B cell (primary cell): Measurements from ENCODE around the gene GOLPH3. TPM values are rescaled to one million over a fixed set of nuclear protein-coding genes. Genes with fewer than 3 reads are reported as not detected.

Experiments
- ATAC-seq: fragments of 200-7000 bp; cut with Tn5 transposase; one replicate; pipeline ENCODE4 v1.10.0; 2021; ENCODE audit warnings: low read depth, mild to moderate bottlenecking, moderate number of reproducible peaks, moderate library complexity
- CTCF ChIA-PET: fragments of 350-600 bp; sonication (Branson Sonifier 250); formaldehyde crosslinking; loops from one replicate; lab custom pipeline; 2021; ENCODE audit warnings: antibody characterized with exemption, inconsistent platforms; lab: Charles Lee
- POLR2A ChIA-PET: fragments of 350-600 bp; sonication (Branson Sonifier 250); formaldehyde crosslinking; loops from one replicate; lab custom pipeline; 2021; ENCODE audit warnings: antibody characterized with exemption; lab: Charles Lee
- DNase-seq: peaks from one replicate; pipeline ENCODE4 v3.0.0; 2013
- H2AFZ ChIP-seq: 2 replicates; pipeline ENCODE4 v1.6.1; 2012; ENCODE audit warnings: mild to moderate bottlenecking, low read depth, low read length; ENCODE audit not compliant: insufficient read depth, poor library complexity, severe bottlenecking
- H3K27ac ChIP-seq, 2 donors: 1 replicate in 1 of 2; 2 replicates in 1 of 2; pipeline ENCODE4 v1.5.1; 2012 to 2013; ENCODE audit warnings: low read length in 2 of 2, mild to moderate bottlenecking in 2 of 2, moderate library complexity in 1 of 2
- H3K27me3 ChIP-seq, 4 experiments: fragments of 200-600 bp in 1 of 4; sonication (generic) in 1 of 4; replicated peaks in 1 of 4; 1 replicate in 2 of 4; 2 replicates in 2 of 4; pipeline versions ENCODE4 v1.6.1 to v1.7.0; 2013 to 2016; ENCODE audit warnings: low read length in 3 of 4, mild to moderate bottlenecking in 2 of 4, mixed read lengths in 1 of 4, moderate library complexity in 1 of 4; ENCODE audit not compliant: insufficient read depth in 4 of 4, control insufficient read depth in 3 of 4; ENCODE audit errors: control extremely low read depth in 1 of 4
- H3K36me3 ChIP-seq, 2 experiments: replicated peaks in 1 of 2; 1 replicate in 1 of 2; 2 replicates in 1 of 2; pipeline versions ENCODE4 v1.6.1 to v1.7.1; 2013; ENCODE audit warnings: low read length in 1 of 2; ENCODE audit not compliant: insufficient read depth in 2 of 2, control insufficient read depth in 1 of 2; ENCODE audit errors: control extremely low read depth in 1 of 2, extremely low read depth in 1 of 2
- H3K4me1 ChIP-seq, 2 donors: fragments of 200-600 bp in 1 of 2; sonication (generic) in 1 of 2; 1 replicate in 1 of 2; 2 replicates in 1 of 2; pipeline versions ENCODE4 v1.5.1 to v1.6.1; 2013 to 2017; ENCODE audit warnings: low read length in 2 of 2; ENCODE audit not compliant: control insufficient read depth in 2 of 2, insufficient read depth in 2 of 2
- H3K4me2 ChIP-seq: replicated peaks from 2 replicates; pipeline ENCODE3; 2012; ENCODE audit warnings: mild to moderate bottlenecking, low read depth, low read length; ENCODE audit not compliant: poor library complexity, severe bottlenecking
- H3K4me3 ChIP-seq, 5 experiments: fragments of 200-600 bp in 1 of 5; sonication (generic) in 1 of 5; 1 replicate in 3 of 5; 2 replicates in 2 of 5; pipeline versions ENCODE4 v1.5.1 to v1.7.0; 2011 to 2016; ENCODE audit warnings: low read length in 4 of 5, mild to moderate bottlenecking in 4 of 5, low read depth in 2 of 5, control low read depth in 1 of 5, moderate library complexity in 1 of 5; ENCODE audit not compliant: insufficient read depth in 1 of 5; ENCODE audit errors: control extremely low read depth in 1 of 5, extremely low read depth in 1 of 5
- H3K79me2 ChIP-seq: fragments of 200-600 bp; sonication (generic); one replicate; pipeline ENCODE4 v1.6.0; 2016; ENCODE audit warnings: low read length; ENCODE audit not compliant: control insufficient read depth, insufficient read depth
- H3K9ac ChIP-seq: fragments of 200-600 bp; sonication (generic); 2 replicates; pipeline ENCODE4 v1.6.1; 2017; ENCODE audit warnings: mild to moderate bottlenecking, low read length, moderate library complexity
- H3K9me3 ChIP-seq, 3 donors: one replicate each; pipeline versions ENCODE4 v1.6.1 to v1.7.1; 2013; ENCODE audit warnings: low read length in 2 of 3; ENCODE audit not compliant: control insufficient read depth in 2 of 3, insufficient read depth in 1 of 3; ENCODE audit errors: control extremely low read depth in 1 of 3
- H4K20me1 ChIP-seq: 2 replicates; pipeline ENCODE4 v1.6.0; 2012; ENCODE audit warnings: mild to moderate bottlenecking, low read length; ENCODE audit not compliant: insufficient read depth, control insufficient read depth, poor library complexity, severe bottlenecking
- H3K27ac Mint-ChIP-seq: one replicate; pipeline ENCODE4 v1.8.0; 2021; ENCODE audit warnings: mixed read lengths
- H3K27me3 Mint-ChIP-seq: one replicate; pipeline ENCODE4 v1.8.0; 2021; ENCODE audit warnings: mixed read lengths
- H3K4me1 Mint-ChIP-seq: one replicate; pipeline ENCODE4 v1.8.0; 2021; ENCODE audit warnings: mixed read lengths
- H3K4me3 Mint-ChIP-seq: one replicate; pipeline ENCODE4 v1.8.0; 2021; ENCODE audit warnings: mixed read lengths
- H3K9me3 Mint-ChIP-seq: one replicate; pipeline ENCODE4 v1.8.0; 2022; ENCODE audit warnings: mixed read lengths; ENCODE audit not compliant: insufficient read depth
- EZH2 ChIP-seq: IDR thresholded peaks from 2 replicates; pipeline ENCODE4 v1.6.1; 2012; ENCODE audit warnings: borderline replicate concordance, low read depth, mild to moderate bottlenecking, moderate library complexity, low read length; ENCODE audit not compliant: insufficient read depth, poor library complexity, severe bottlenecking
- WGBS: methylation state at CpG from one replicate; pipeline ENCODE4 v1.1.5; 2013; ENCODE audit warnings: missing lambda C conversion rate; ENCODE audit not compliant: insufficient coverage; 5-methylcytosine and 5-hydroxymethylcytosine counted together
- intact Hi-C: fragments of 100-400 bp; cut with micrococcal nuclease; formaldehyde crosslinking; loops from one replicate; pipeline ENCODE4 v1.10.0; 2022
- polyA plus RNA-seq: library from polyadenylated mRNA; depleted of rRNA; stranded (reverse); fragments of >200 nt; gene quantifications from 2 replicates; pipeline ENCODE4 v1.2.3, GENCODE V29; 2012
- total RNA-seq, 2 donors: library from RNA; stranded (reverse); fragments of 120-200 nt in 1 of 2; gene quantifications; 1 replicate in 1 of 2; 2 replicates in 1 of 2; pipeline versions ENCODE4 v1.2.3 to v1.2.4, GENCODE V29; 2013 to 2022
- TF ChIP-seq, protein P1 (sequence below): fragments of 200-600 bp; IDR thresholded peaks from one replicate; pipeline ENCODE4 v1.8.0; 2022; ENCODE audit warnings: antibody characterized with exemption, mild to moderate bottlenecking

The GOLPH3 gene
- total and polyA plus RNA-seq, 2 donors (not counting 1 experiment from before 2014, with no cell fraction given) = 16.2 to 62.6 TPM

DNA sequence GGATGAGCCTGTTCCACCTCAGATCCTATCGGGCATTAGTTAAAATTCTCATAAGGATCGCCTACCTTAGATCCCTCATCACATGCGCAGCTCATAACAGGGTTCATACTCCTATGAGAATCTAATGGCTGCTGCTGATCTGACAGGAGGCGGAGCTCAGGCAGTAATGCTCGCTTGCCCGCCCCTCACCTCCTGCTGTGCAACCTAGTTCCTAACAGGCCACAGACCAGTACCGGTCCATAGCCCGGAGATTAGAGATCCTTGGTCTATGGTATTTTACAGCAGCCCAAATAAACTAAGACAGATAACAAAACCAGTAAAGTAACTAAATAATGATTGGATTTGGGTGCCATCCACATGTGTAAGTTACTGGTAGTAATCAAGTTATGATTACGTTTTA is 17.5 kb downstream of the GOLPH3 start:
- H3K4me1 Mint-ChIP-seq = peaks cover 29% of the 10 kb centered on the region

DNA sequence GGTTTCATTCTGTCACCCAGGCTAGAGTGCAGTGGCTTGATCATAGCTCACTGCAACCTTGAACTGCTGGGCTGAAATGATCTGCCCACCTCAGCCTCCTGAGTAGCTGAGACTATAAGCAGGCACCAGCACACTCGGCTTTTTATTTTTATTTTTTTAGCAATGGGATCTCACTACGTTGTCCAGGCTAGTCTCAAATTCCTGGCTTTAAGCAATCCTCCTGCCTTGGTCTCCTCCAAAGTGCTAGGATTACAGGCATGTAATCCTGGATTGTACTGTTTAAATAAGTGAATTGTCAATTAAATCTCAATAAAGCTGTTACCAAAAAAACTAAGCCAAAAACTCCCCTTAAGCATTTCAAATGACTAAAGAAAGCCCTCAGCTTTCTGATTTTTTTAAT is 18.9 kb downstream of the GOLPH3 start:
- H2AFZ ChIP-seq = no peak overlapping the region
- H3K9me3 Mint-ChIP-seq = no peaks in the 10 kb centered on the region
- H3K79me2 ChIP-seq = peaks cover 100% of the 10 kb centered on the region
- DNase-seq = no peak
- H4K20me1 ChIP-seq = peaks cover 74% of the 10 kb centered on the region
- H3K36me3 ChIP-seq = peaks cover 4% of the 10 kb centered on the region in 2 experiments
- H3K4me1 Mint-ChIP-seq = peaks cover 29% of the 10 kb centered on the region
- no peak overlapping the region for H3K27ac Mint-ChIP-seq
- H3K4me1 ChIP-seq = peaks cover 4% of the 10 kb centered on the region in 2 donors
- H3K4me3 Mint-ChIP-seq = no peak overlapping the region
- 100% methylated on average over 2 of the region's 2 CpGs for WGBS
- intact Hi-C loops = no loop called here
- no peaks in the 10 kb centered on the region for H3K27me3 Mint-ChIP-seq
- CTCF ChIA-PET = interaction anchor here (0.5 kb wide), 1 partner anchor 76 kb away, joined by 3 read pairs; no protein-coding TSS in a partner anchor
- POLR2A ChIA-PET = no interaction called here
- no peak overlapping the region for H3K27ac ChIP-seq
- TF ChIP-seq, protein P1, sequence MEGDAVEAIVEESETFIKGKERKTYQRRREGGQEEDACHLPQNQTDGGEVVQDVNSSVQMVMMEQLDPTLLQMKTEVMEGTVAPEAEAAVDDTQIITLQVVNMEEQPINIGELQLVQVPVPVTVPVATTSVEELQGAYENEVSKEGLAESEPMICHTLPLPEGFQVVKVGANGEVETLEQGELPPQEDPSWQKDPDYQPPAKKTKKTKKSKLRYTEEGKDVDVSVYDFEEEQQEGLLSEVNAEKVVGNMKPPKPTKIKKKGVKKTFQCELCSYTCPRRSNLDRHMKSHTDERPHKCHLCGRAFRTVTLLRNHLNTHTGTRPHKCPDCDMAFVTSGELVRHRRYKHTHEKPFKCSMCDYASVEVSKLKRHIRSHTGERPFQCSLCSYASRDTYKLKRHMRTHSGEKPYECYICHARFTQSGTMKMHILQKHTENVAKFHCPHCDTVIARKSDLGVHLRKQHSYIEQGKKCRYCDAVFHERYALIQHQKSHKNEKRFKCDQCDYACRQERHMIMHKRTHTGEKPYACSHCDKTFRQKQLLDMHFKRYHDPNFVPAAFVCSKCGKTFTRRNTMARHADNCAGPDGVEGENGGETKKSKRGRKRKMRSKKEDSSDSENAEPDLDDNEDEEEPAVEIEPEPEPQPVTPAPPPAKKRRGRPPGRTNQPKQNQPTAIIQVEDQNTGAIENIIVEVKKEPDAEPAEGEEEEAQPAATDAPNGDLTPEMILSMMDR = no peak
- no peak for TF ChIP-seq EZH2
- H3K9me3 ChIP-seq = no peaks in the 10 kb centered on the region
- no peak overlapping the region for H3K4me2 ChIP-seq
- no peak overlapping the region for H3K9ac ChIP-seq
- no peak for ATAC-seq
- no peak overlapping the region for H3K4me3 ChIP-seq
- no peaks in the 10 kb centered on the region for H3K27me3 ChIP-seq

More for the DNA sequence above, 17.5 kb downstream of the GOLPH3 start:
- Histone ChIP-seq H2AFZ (no peak overlapping the region), H3K4me2 (no peak overlapping the region), H3K27me3 (no peaks in the 10 kb centered on the region), H3K27ac (no peak overlapping the region), H4K20me1 (peaks cover 80% of the 10 kb centered on the region), H3K79me2 (peaks cover 100% of the 10 kb centered on the region), H3K9me3 (no peaks in the 10 kb centered on the region), H3K4me1 (peaks cover 4% of the 10 kb centered on the region in 2 donors), H3K36me3 (peaks cover 4 to 5% of the 10 kb centered on the region in 2 experiments), H3K9ac (no peak overlapping the region), H3K4me3 (no peak overlapping the region)
- no peak overlapping the region for H3K4me3 Mint-ChIP-seq
- H3K9me3 Mint-ChIP-seq = no peaks in the 10 kb centered on the region
- no peak overlapping the region for H3K27ac Mint-ChIP-seq
- POLR2A ChIA-PET = no interaction called here
- ATAC-seq = no peak
- no peaks in the 10 kb centered on the region for H3K27me3 Mint-ChIP-seq
- no peak for DNase-seq
- 98% methylated on average over 7 of the region's 9 CpGs for WGBS
- CTCF ChIA-PET = no interaction called here
- no peak for TF ChIP-seq EZH2
- TF ChIP-seq, protein P1 = no peak
- intact Hi-C loops = no loop called here
